Activated CD8-positive, alpha-beta T cell treated with anti-CD3 and anti-CD28 coated beads for 36 hours (primary cell): ENCODE data around the gene SPIN2A. TPM values are rescaled to one million over a fixed set of nuclear protein-coding genes. Genes with fewer than 3 reads are reported as not detected.
"Not testable (repeated sequence)": the region's sequence is repeated elsewhere in the genome, so short reads cannot be mapped to it uniquely, and the experiment has no call there.

ENCODE experiments used
- ATAC-seq: fragments of 200-7000 bp; cut with Tn5 transposase; one replicate; pipeline ENCODE4 v1.10.0; 2021; ENCODE audit warnings: mild to moderate bottlenecking, moderate library complexity
- CTCF ChIA-PET: fragments of 350-600 bp; sonication (Branson Sonifier 250); formaldehyde crosslinking; loops from one replicate; lab custom pipeline; 2021; ENCODE audit warnings: antibody characterized with exemption; lab: Charles Lee
- POLR2A ChIA-PET: fragments of 350-600 bp; sonication (Branson Sonifier 250); formaldehyde crosslinking; loops from one replicate; lab custom pipeline; 2021; ENCODE audit warnings: antibody characterized with exemption; lab: Charles Lee
- DNase-seq: peaks from one replicate; pipeline ENCODE4 v3.0.0-alpha.2; 2020
- H3K27ac Mint-ChIP-seq: one replicate; pipeline ENCODE4 v1.8.0; 2021; ENCODE audit warnings: mild to moderate bottlenecking, mixed read lengths
- H3K27me3 Mint-ChIP-seq: one replicate; pipeline ENCODE4 v1.8.0; 2021; ENCODE audit warnings: mixed read lengths
- H3K36me3 Mint-ChIP-seq: one replicate; pipeline ENCODE4 v1.8.0; 2021; ENCODE audit warnings: low read depth, mixed read lengths
- H3K4me1 Mint-ChIP-seq: one replicate; pipeline ENCODE4 v1.8.0; 2021; ENCODE audit warnings: low read depth, mixed read lengths
- H3K4me3 Mint-ChIP-seq: one replicate; pipeline ENCODE4 v1.8.0; 2021; ENCODE audit warnings: mild to moderate bottlenecking, moderate library complexity, mixed read lengths
- H3K9me3 Mint-ChIP-seq: one replicate; pipeline ENCODE4 v1.8.0; 2021; ENCODE audit warnings: mixed read lengths
- CTCF ChIP-seq: fragments of 200-600 bp; IDR thresholded peaks from one replicate; pipeline ENCODE4 v1.8.0; 2022; ENCODE audit warnings: antibody characterized with exemption, mild to moderate bottlenecking
- intact Hi-C: fragments of 100-400 bp; cut with micrococcal nuclease; formaldehyde crosslinking; loops from one replicate; pipeline ENCODE4 v1.10.0; 2022
- total RNA-seq, 2 experiments: library from RNA; stranded (reverse); gene quantifications; one replicate each; pipeline ENCODE4 v1.2.3, GENCODE V29; 2021

SPIN2A gene
- total RNA-seq, 2 experiments from 2014 or later: 0.36 to 0.81 TPM

GRCh38 chrX:57155171-57155570 lies 18.0 kb upstream of the SPIN2A start:
- Mint-ChIP-seq H3K36me3 (peaks cover 7% of the 10 kb centered on the region), H3K27me3 (no peaks in the 10 kb centered on the region), H3K4me1 (no peaks in the 10 kb centered on the region), H3K4me3 (no peak overlapping the region), H3K27ac (no peak overlapping the region), H3K9me3 (peaks cover 5% of the 10 kb centered on the region)
- ATAC-seq: no peak
- intact Hi-C loops: no loop called here
- CTCF ChIA-PET: no interaction called here
- POLR2A ChIA-PET: no interaction called here
- no peak for DNase-seq
- TF ChIP-seq CTCF: no peak

GRCh38 chrX:57152222-57152621 lies 15.0 kb upstream of the SPIN2A start:
- POLR2A ChIA-PET, ATAC-seq, CTCF ChIA-PET, DNase-seq, intact Hi-C loops, H3K4me1 Mint-ChIP-seq, H3K27me3 Mint-ChIP-seq, H3K9me3 Mint-ChIP-seq, H3K27ac Mint-ChIP-seq, H3K4me3 Mint-ChIP-seq: not testable (repeated sequence)
- peaks cover 17% of the 10 kb centered on the region for H3K36me3 Mint-ChIP-seq

DNA sequence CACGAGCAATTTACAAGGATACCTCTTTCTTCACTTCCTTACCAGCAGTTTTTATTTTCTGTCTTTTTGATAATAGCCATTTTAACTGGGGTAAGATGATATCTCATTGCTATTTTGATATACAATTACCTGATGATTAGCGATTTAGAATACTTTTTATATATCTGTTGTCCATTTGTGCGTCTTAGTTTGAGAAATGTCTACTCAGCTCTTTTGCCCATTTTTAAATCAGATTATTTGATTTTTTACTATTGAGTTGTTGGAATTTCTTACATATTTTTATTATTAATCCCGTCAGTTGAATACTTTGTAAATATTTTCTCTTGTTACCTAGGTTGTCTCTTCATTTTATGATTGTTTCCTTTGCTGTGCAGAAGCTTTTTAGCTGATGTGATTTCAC lies 1.5 kb upstream of the SPIN2A start:
- CTCF ChIA-PET: no interaction called here
- H3K4me3 Mint-ChIP-seq: no peak overlapping the region
- POLR2A ChIA-PET: no interaction called here
- H3K27me3 Mint-ChIP-seq: no peaks in the 10 kb centered on the region
- no peak for DNase-seq
- no peaks in the 10 kb centered on the region for H3K9me3 Mint-ChIP-seq
- ATAC-seq: no peak
- no peak overlapping the region for H3K27ac Mint-ChIP-seq
- intact Hi-C loops: no loop called here
- no peak for TF ChIP-seq CTCF
- H3K4me1 Mint-ChIP-seq: peaks cover 5% of the 10 kb centered on the region
- no peaks in the 10 kb centered on the region for H3K36me3 Mint-ChIP-seq

- intact Hi-C loops: no loop called here
- H3K4me1 Mint-ChIP-seq: peaks cover 5% of the 10 kb centered on the region
- H3K27me3 Mint-ChIP-seq: no peaks in the 10 kb centered on the region
- ATAC-seq: no peak
- no peaks in the 10 kb centered on the region for H3K9me3 Mint-ChIP-seq
- DNase-seq: no peak
- no peak overlapping the region for H3K27ac Mint-ChIP-seq
- ChIA-PET CTCF (no interaction called here), POLR2A (no interaction called here)
- no peak overlapping the region for H3K4me3 Mint-ChIP-seq
- H3K36me3 Mint-ChIP-seq: no peaks in the 10 kb centered on the region
- no peak for TF ChIP-seq CTCF
These were observed 304 bp upstream of the SPIN2A start for GRCh38 chrX:57137501-57137900.

DNA sequence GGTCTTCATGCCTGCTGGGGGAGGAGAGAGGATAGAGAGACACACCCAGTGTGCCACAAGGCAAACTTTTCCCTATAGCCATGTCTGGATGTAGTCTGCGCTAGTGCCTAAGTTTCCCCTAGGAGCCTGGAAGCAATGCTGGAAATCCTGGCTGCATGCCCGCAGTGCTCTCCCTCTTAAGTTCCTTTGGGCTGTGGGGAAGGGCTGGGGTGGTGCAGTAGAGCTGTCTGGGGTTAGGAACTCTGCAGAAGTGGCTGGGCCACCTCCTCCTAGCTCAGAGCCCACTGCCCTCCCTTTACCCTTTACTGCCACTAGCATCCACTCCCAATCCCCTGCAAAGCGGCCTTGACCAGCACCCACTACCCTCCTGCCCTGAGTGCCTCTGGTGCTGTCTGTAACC lies 608 bp downstream of the SPIN2A start:
- H3K9me3 Mint-ChIP-seq, H3K36me3 Mint-ChIP-seq, POLR2A ChIA-PET, H3K4me1 Mint-ChIP-seq, intact Hi-C loops, DNase-seq, H3K27ac Mint-ChIP-seq, ATAC-seq, CTCF ChIA-PET, H3K27me3 Mint-ChIP-seq, H3K4me3 Mint-ChIP-seq: not testable (repeated sequence)

- ATAC-seq (no peak), DNase-seq (no peak)
- Mint-ChIP-seq H3K27me3 (no peaks in the 10 kb centered on the region), H3K9me3 (no peaks in the 10 kb centered on the region), H3K4me1 (no peaks in the 10 kb centered on the region), H3K36me3 (no peaks in the 10 kb centered on the region), H3K27ac (no peak overlapping the region), H3K4me3 (no peak overlapping the region)
- intact Hi-C loops: no loop called here
- no peak for TF ChIP-seq CTCF
- POLR2A ChIA-PET: no interaction called here
- CTCF ChIA-PET: no interaction called here
These were observed 1.9 kb downstream of the SPIN2A start for GRCh38 chrX:57135287-57135686.
